Sigmoid colon (tissue), 3 donors: Measurements from ENCODE around the gene SLC6A1.

Experiments
- CTCF ChIP-seq, 4 experiments: fragments of 450-650 bp in 3 of 4; fragments of 200-600 bp in 1 of 4; IDR thresholded peaks; one replicate each; pipeline ENCODE4 v1.5.1; 2016 to 2019; ENCODE audit warnings: antibody characterized with exemption in 4 of 4, mild to moderate bottlenecking in 3 of 4, moderate library complexity in 2 of 4
- POLR2A ChIP-seq, 2 donors: fragments of 450-650 bp; IDR thresholded peaks; one replicate each; pipeline ENCODE4 v1.6.1; 2016; ENCODE audit warnings: antibody characterized with exemption in 2 of 2, mild to moderate bottlenecking in 2 of 2, moderate library complexity in 2 of 2

GRCh38 chr3:11071096-11071755 lies 78.7 kb downstream of the SLC6A1 start:
- TF ChIP-seq CTCF (IDR thresholded peaks at IDR 0.05) (no peak), POLR2A (IDR thresholded peaks at IDR 0.05) (no peak)
